HG02938 (cell line): ENCODE results near the gene MAGI3.
"Not testable (repeated sequence)": the region's sequence is repeated elsewhere in the genome, so short reads cannot be mapped to it uniquely, and the experiment has no call there.

ENCODE experiments used
- ATAC-seq: cut with Tn5 transposase; IDR thresholded peaks from one replicate; pipeline ENCODE4 v1.9.1; 2021; ENCODE audit warnings: mild to moderate bottlenecking, moderate library complexity; ENCODE audit not compliant: unreplicated experiment

Gene MAGI3

GRCh38 chr1:113508364-113509164 is 118.2 kb downstream of the MAGI3 start:
- ATAC-seq, result no peak

- ATAC-seq, result not testable (repeated sequence)
Observed at GRCh38 chr1:113509766-113510165, 119.5 kb downstream of the MAGI3 start.

- no peak for ATAC-seq
Observed at GRCh38 chr1:113511269-113511668, 121.0 kb downstream of the MAGI3 start.

- no peak for ATAC-seq
Observed at GRCh38 chr1:113515498-113515897, 125.2 kb downstream of the MAGI3 start.

- ATAC-seq, result no peak
Observed at GRCh38 chr1:113517346-113517745, 127.0 kb downstream of the MAGI3 start.

- no peak for ATAC-seq
Observed at GRCh38 chr1:113517983-113518382, 127.7 kb downstream of the MAGI3 start.

- no peak for ATAC-seq
Observed at GRCh38 chr1:113519556-113519955, 129.2 kb downstream of the MAGI3 start.

- no peak for ATAC-seq
Observed at GRCh38 chr1:113530021-113530420, 139.7 kb downstream of the MAGI3 start.

- no peak for ATAC-seq
Observed at GRCh38 chr1:113531321-113531720, 141.0 kb downstream of the MAGI3 start.

- ATAC-seq, result no peak
Observed at GRCh38 chr1:113533061-113533460, 142.7 kb downstream of the MAGI3 start.

- ATAC-seq, result no peak
Observed at GRCh38 chr1:113534130-113534817, 144.0 kb downstream of the MAGI3 start.

- no peak for ATAC-seq
Observed at GRCh38 chr1:113534875-113535274, 144.6 kb downstream of the MAGI3 start.

GRCh38 chr1:113536182-113536780 is 146.0 kb downstream of the MAGI3 start:
- ATAC-seq, result no peak

- ATAC-seq, result no peak
Observed at GRCh38 chr1:113538225-113538624, 147.9 kb downstream of the MAGI3 start.

- no peak for ATAC-seq
Observed at GRCh38 chr1:113540335-113540734, 150.0 kb downstream of the MAGI3 start.

GRCh38 chr1:113541106-113541505 is 150.8 kb downstream of the MAGI3 start:
- ATAC-seq, result no peak

- no peak for ATAC-seq
Observed at GRCh38 chr1:113542221-113542701, 151.9 kb downstream of the MAGI3 start.

GRCh38 chr1:113543110-113543509 is 152.8 kb downstream of the MAGI3 start:
- ATAC-seq, result no peak

- no peak for ATAC-seq
Observed at GRCh38 chr1:113545210-113545609, 154.9 kb downstream of the MAGI3 start.

GRCh38 chr1:113545626-113546025 is 155.3 kb downstream of the MAGI3 start:
- no peak for ATAC-seq

GRCh38 chr1:113551728-113552127 is 161.4 kb downstream of the MAGI3 start:
- no peak for ATAC-seq

- ATAC-seq, result no peak
Observed at GRCh38 chr1:113552244-113552643, 161.9 kb downstream of the MAGI3 start.
